Measurements from ENCODE around the gene SIGLEC14. TPM values are rescaled to one million over a fixed set of nuclear protein-coding genes. Genes with fewer than 3 reads are reported as not detected.

Gene SIGLEC14
- total RNA-seq, 6 experiments from 2014 or later: not detected

DNA sequence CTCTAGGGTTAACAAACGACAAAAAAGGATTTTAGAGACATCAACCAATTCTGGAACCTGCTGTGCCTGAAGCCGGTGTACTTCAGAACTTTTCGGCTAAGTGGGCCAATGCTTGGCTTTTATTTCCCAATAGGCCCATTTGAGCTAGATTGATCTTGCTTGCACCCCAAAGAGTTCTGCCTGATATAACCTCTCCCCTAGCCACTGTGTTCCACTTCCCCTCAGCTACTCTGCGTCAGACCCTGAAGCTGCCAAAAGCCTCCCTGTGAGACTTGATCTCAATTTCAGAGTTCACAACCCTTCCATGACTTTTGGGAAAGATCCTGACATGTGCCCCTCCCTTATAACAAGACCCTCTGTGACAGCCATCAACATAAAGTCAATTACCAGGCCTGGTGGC lies 5.6 kb upstream of the SIGLEC14 start:
- H3K4me3 Mint-ChIP-seq: no peak overlapping the region
- no peaks in the 10 kb centered on the region for H3K36me3 Mint-ChIP-seq (ENCODE audit: low read depth)
- H3K9me3 Mint-ChIP-seq: no peaks in the 10 kb centered on the region
- DNase-seq: no peak
- TF ChIP-seq, protein P1, sequence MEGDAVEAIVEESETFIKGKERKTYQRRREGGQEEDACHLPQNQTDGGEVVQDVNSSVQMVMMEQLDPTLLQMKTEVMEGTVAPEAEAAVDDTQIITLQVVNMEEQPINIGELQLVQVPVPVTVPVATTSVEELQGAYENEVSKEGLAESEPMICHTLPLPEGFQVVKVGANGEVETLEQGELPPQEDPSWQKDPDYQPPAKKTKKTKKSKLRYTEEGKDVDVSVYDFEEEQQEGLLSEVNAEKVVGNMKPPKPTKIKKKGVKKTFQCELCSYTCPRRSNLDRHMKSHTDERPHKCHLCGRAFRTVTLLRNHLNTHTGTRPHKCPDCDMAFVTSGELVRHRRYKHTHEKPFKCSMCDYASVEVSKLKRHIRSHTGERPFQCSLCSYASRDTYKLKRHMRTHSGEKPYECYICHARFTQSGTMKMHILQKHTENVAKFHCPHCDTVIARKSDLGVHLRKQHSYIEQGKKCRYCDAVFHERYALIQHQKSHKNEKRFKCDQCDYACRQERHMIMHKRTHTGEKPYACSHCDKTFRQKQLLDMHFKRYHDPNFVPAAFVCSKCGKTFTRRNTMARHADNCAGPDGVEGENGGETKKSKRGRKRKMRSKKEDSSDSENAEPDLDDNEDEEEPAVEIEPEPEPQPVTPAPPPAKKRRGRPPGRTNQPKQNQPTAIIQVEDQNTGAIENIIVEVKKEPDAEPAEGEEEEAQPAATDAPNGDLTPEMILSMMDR (IDR thresholded peaks at IDR 0.05): no peak
- no peak overlapping the region for H3K27ac Mint-ChIP-seq
- peaks cover 8% of the 10 kb centered on the region for H3K4me1 Mint-ChIP-seq (ENCODE audit: low read depth)
- H3K27me3 Mint-ChIP-seq (ENCODE audit: insufficient read depth): peaks cover 11% of the 10 kb centered on the region

DNA sequence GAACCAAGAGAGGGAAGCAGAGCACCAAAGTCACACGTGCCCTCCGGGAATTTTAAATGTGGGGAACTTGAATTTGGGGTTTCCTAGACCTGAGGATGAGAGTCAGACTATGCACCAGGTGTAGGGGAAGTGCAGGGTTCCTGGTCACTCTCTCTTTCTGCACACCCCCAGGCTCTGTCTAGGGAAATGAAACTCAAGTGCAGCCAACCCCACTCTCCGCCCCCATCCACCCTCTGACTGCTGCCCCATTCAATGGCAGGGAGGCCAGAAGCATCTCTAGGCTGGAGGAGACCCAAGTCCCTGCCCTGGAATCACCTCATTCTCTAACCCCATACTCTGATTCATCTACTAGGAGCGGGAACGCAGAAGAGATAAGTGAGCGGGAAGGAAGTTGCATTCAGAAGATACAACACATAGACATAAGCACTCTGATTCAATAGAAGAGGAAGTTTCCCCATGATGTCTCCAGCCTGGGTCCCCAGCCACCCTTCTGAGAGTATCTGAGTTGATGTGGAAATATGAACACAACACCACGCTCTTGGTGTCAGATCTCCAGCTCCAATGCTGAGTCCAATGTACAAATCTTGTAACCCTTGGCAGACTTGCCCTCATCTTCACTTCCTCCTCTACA lies 4.7 kb upstream of the SIGLEC14 start:
- Mint-ChIP-seq H3K27ac (no peak overlapping the region), H3K9me3 (no peaks in the 10 kb centered on the region), H3K4me1 (ENCODE audit: low read depth) (no peaks in the 10 kb centered on the region), H3K36me3 (ENCODE audit: low read depth) (no peaks in the 10 kb centered on the region), H3K4me3 (no peak overlapping the region), H3K27me3 (ENCODE audit: insufficient read depth) (peaks cover 10% of the 10 kb centered on the region)
- TF ChIP-seq, protein P1 (IDR thresholded peaks at IDR 0.05): no peak
- no peak for DNase-seq

DNA sequence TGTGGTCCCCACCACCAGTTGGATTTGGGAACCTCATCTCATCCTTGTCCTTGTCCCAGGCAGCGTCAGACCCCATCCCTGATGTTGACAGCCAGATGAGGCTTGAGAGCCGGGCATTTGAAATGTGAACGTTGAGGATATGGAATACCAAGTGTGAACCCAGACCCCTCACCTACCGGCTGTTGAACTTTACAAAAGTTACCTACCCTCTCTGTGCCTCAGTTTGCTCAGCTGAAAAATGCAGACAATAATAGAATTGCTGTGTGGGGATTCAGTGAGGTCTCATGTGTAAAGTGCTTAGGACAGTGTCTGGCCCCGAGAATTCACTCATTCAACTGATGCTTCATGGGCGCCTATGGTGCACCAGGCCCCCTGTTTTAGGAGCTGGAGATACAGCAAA lies 693 bp upstream of the SIGLEC14 start:
- Mint-ChIP-seq H3K27ac (no peak overlapping the region), H3K27me3 (ENCODE audit: insufficient read depth) (peaks cover 13% of the 10 kb centered on the region), H3K9me3 (no peaks in the 10 kb centered on the region), H3K4me3 (no peak overlapping the region), H3K36me3 (ENCODE audit: low read depth) (no peaks in the 10 kb centered on the region), H3K4me1 (ENCODE audit: low read depth) (peaks cover 6% of the 10 kb centered on the region; the same call in 1 of the 2 replicates)
- TF ChIP-seq, protein P1 (IDR thresholded peaks at IDR 0.05): no peak
- no peak for DNase-seq

- H3K4me1 Mint-ChIP-seq (ENCODE audit: low read depth): peaks cover 6% of the 10 kb centered on the region; the same call in 1 of the 2 replicates
- no peak overlapping the region for H3K27ac Mint-ChIP-seq
- H3K27me3 Mint-ChIP-seq (ENCODE audit: insufficient read depth): peaks cover 17% of the 10 kb centered on the region
- H3K36me3 Mint-ChIP-seq (ENCODE audit: low read depth): no peaks in the 10 kb centered on the region
- H3K9me3 Mint-ChIP-seq: no peaks in the 10 kb centered on the region
- TF ChIP-seq, protein P1 (IDR thresholded peaks at IDR 0.05): no peak
- no peak overlapping the region for H3K4me3 Mint-ChIP-seq
- DNase-seq: no peak
These were observed 1.9 kb downstream of the SIGLEC14 start for GRCh38 chr19:51644636-51645271.

DNA sequence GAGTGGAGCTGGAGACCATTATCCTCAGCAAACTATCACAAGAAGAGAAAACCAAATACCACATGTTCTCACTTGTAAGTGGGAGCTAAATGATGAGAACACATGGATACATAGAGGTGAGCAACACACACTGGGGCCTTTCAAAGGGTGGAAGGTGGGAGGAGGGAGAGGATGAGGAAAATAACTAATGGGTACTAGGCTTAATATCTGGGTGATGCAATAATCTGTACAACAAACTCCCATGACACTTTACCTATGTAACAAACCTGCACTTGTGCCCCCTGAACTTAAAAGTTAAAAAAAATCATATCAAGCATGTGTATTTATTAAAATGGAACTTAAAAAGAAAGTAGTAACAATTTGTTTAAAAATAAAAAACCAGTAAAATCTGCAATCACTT lies 5.0 kb downstream of the SIGLEC14 start:
- Mint-ChIP-seq H3K4me1 (ENCODE audit: low read depth) (peaks cover 6% of the 10 kb centered on the region; the same call in 1 of the 2 replicates), H3K36me3 (ENCODE audit: low read depth) (peaks cover 3% of the 10 kb centered on the region; the same call in 1 of the 2 replicates), H3K27me3 (ENCODE audit: insufficient read depth) (peaks cover 15% of the 10 kb centered on the region), H3K4me3 (no peak overlapping the region), H3K9me3 (peaks cover 8% of the 10 kb centered on the region), H3K27ac (no peak overlapping the region)
- DNase-seq: no peak
- TF ChIP-seq, protein P1 (IDR thresholded peaks at IDR 0.05): no peak

Measured in HFFc6 (cell line).